GM19043 (cell line): ENCODE data around the gene WNT3A.
"Not testable (repeated sequence)": the region's sequence is repeated elsewhere in the genome, so short reads cannot be mapped to it uniquely, and the experiment has no call there.

Source experiments
- ATAC-seq: cut with Tn5 transposase; IDR thresholded peaks from one replicate; pipeline ENCODE4 v1.9.1; 2021; ENCODE audit warnings: low read depth; ENCODE audit not compliant: unreplicated experiment

WNT3A gene

GRCh38 chr1:228010921-228011320, 4.1 kb downstream of the WNT3A start:
- no peak for ATAC-seq

GRCh38 chr1:228011721-228012311, 5.0 kb downstream of the WNT3A start:
- ATAC-seq, result no peak

GRCh38 chr1:228012555-228012954, 5.8 kb downstream of the WNT3A start:
- ATAC-seq, result no peak

- no peak for ATAC-seq
Observed at GRCh38 chr1:228013131-228013934, 6.5 kb downstream of the WNT3A start.

GRCh38 chr1:228013935-228014930, 7.4 kb downstream of the WNT3A start:
- no peak for ATAC-seq

- ATAC-seq, result no peak
Observed at GRCh38 chr1:228015276-228016180, 8.7 kb downstream of the WNT3A start.

GRCh38 chr1:228016181-228016510, 9.3 kb downstream of the WNT3A start:
- no peak for ATAC-seq

GRCh38 chr1:228016653-228017355, 10.0 kb downstream of the WNT3A start:
- ATAC-seq, result no peak

- no peak for ATAC-seq
Observed at GRCh38 chr1:228017356-228018124, 10.7 kb downstream of the WNT3A start.

GRCh38 chr1:228018125-228018398, 11.3 kb downstream of the WNT3A start:
- no peak for ATAC-seq

- no peak for ATAC-seq
Observed at GRCh38 chr1:228018961-228019721, 12.3 kb downstream of the WNT3A start.

- not testable (repeated sequence) for ATAC-seq
Observed at GRCh38 chr1:228019722-228020083, 12.9 kb downstream of the WNT3A start.

GRCh38 chr1:228020686-228021354, 14.0 kb downstream of the WNT3A start:
- no peak for ATAC-seq

- no peak for ATAC-seq
Observed at GRCh38 chr1:228021355-228022030, 14.7 kb downstream of the WNT3A start.

GRCh38 chr1:228022571-228023293, 15.9 kb downstream of the WNT3A start:
- no peak for ATAC-seq

- ATAC-seq, result no peak
Observed at GRCh38 chr1:228023294-228023639, 16.5 kb downstream of the WNT3A start.

GRCh38 chr1:228029281-228029680, 22.5 kb downstream of the WNT3A start:
- no peak for ATAC-seq
